IPS-15b (cell line): ENCODE results near the gene DEPP1.
"Not testable (repeated sequence)": the region's sequence is repeated elsewhere in the genome, so short reads cannot be mapped to it uniquely, and the experiment has no call there.

ENCODE experiments used
- H3K27me3 ChIP-seq: one replicate; pipeline ENCODE4 v1.6.1; 2013; ENCODE audit warnings: low read length; ENCODE audit not compliant: control insufficient read depth, insufficient read depth
- H3K36me3 ChIP-seq: one replicate; pipeline ENCODE4 v1.6.1; 2013; ENCODE audit warnings: low read length; ENCODE audit not compliant: control insufficient read depth, insufficient read depth
- H3K4me1 ChIP-seq: one replicate; pipeline ENCODE4 v1.6.1; 2013; ENCODE audit warnings: mild to moderate bottlenecking, low read length; ENCODE audit not compliant: control insufficient read depth, insufficient read depth
- H3K4me3 ChIP-seq: one replicate; pipeline ENCODE4 v1.5.1; 2013; ENCODE audit warnings: low read depth, low read length
- H3K9ac ChIP-seq: one replicate; pipeline ENCODE4 v1.6.1; 2013; ENCODE audit warnings: low read depth, mild to moderate bottlenecking, low read length
- H3K9me3 ChIP-seq: one replicate; pipeline ENCODE4 v1.6.1; 2013; ENCODE audit warnings: mild to moderate bottlenecking, low read length; ENCODE audit not compliant: control insufficient read depth, insufficient read depth

The DEPP1 gene

GRCh38 chr10:44978570-44979280 lies at the start of gene DEPP1:
TSS of gene DEPP1 (minus strand) at chr10:44978809. CDS start at chr10:44978030, 779 bp downstream.
- Histone ChIP-seq H3K27me3 (no peaks in the 10 kb centered on the region), H3K9ac (peak within 1 kb of the TSS; percentile 2), H3K4me1 (peaks cover 50% of the 10 kb centered on the region), H3K4me3 (peak within 1 kb of the TSS; percentile 26), H3K9me3 (no peaks in the 10 kb centered on the region), H3K36me3 (no peaks in the 10 kb centered on the region)

- H3K4me1 ChIP-seq = no peaks in the 10 kb centered on the region
- H3K4me3 ChIP-seq = no peak overlapping the region
These were observed 44.8 kb upstream of the DEPP1 start for GRCh38 chr10:45023426-45023825.

GRCh38 chr10:45015590-45015989 lies 37.0 kb upstream of the DEPP1 start:
- Histone ChIP-seq H3K9me3 (peaks cover 8% of the 10 kb centered on the region), H3K9ac (no peak overlapping the region), H3K27me3 (no peaks in the 10 kb centered on the region), H3K4me3 (no peak overlapping the region), H3K36me3 (no peaks in the 10 kb centered on the region), H3K4me1 (no peaks in the 10 kb centered on the region)

More at GRCh38 chr10:45023426-45023825, 44.8 kb upstream of the DEPP1 start:
- Histone ChIP-seq H3K36me3 (no peaks in the 10 kb centered on the region), H3K9ac (no peak overlapping the region), H3K27me3 (no peaks in the 10 kb centered on the region), H3K9me3 (no peaks in the 10 kb centered on the region)

- not testable (repeated sequence) for H3K4me1 ChIP-seq, H3K9ac ChIP-seq, H3K9me3 ChIP-seq, H3K4me3 ChIP-seq, H3K36me3 ChIP-seq, H3K27me3 ChIP-seq
These were observed 35.9 kb upstream of the DEPP1 start for GRCh38 chr10:45014557-45014956.

- Histone ChIP-seq H3K4me3 (no peak overlapping the region), H3K9ac (no peak overlapping the region), H3K36me3 (no peaks in the 10 kb centered on the region), H3K27me3 (no peaks in the 10 kb centered on the region), H3K4me1 (no peaks in the 10 kb centered on the region), H3K9me3 (no peaks in the 10 kb centered on the region)
These were observed 30.0 kb upstream of the DEPP1 start for GRCh38 chr10:45008524-45009161.

- H3K9ac ChIP-seq = no peak overlapping the region
- no peaks in the 10 kb centered on the region for H3K9me3 ChIP-seq
- no peaks in the 10 kb centered on the region for H3K36me3 ChIP-seq
- no peak overlapping the region for H3K4me3 ChIP-seq
- H3K27me3 ChIP-seq = no peaks in the 10 kb centered on the region
- peaks cover 4% of the 10 kb centered on the region for H3K4me1 ChIP-seq
These were observed 27.8 kb upstream of the DEPP1 start for GRCh38 chr10:45006276-45007030.

GRCh38 chr10:45005284-45005683 lies 26.7 kb upstream of the DEPP1 start:
- Histone ChIP-seq H3K36me3 (no peaks in the 10 kb centered on the region), H3K4me3 (no peak overlapping the region), H3K27me3 (no peaks in the 10 kb centered on the region), H3K9me3 (no peaks in the 10 kb centered on the region), H3K9ac (no peak overlapping the region), H3K4me1 (peaks cover 6% of the 10 kb centered on the region)

- H3K9ac ChIP-seq = no peak overlapping the region
These were observed 26.1 kb upstream of the DEPP1 start for GRCh38 chr10:45004661-45005060.

GRCh38 chr10:45003432-45004000 lies 24.9 kb upstream of the DEPP1 start:
- no peaks in the 10 kb centered on the region for H3K27me3 ChIP-seq
- no peak overlapping the region for H3K4me3 ChIP-seq
- peaks cover 12% of the 10 kb centered on the region for H3K4me1 ChIP-seq
- no peaks in the 10 kb centered on the region for H3K36me3 ChIP-seq
- H3K9me3 ChIP-seq = no peaks in the 10 kb centered on the region
- H3K9ac ChIP-seq = no peak overlapping the region

More at GRCh38 chr10:45004661-45005060, 26.1 kb upstream of the DEPP1 start:
- H3K27me3 ChIP-seq = no peaks in the 10 kb centered on the region
- peaks cover 12% of the 10 kb centered on the region for H3K4me1 ChIP-seq
- no peaks in the 10 kb centered on the region for H3K36me3 ChIP-seq
- no peak overlapping the region for H3K4me3 ChIP-seq
- H3K9me3 ChIP-seq = no peaks in the 10 kb centered on the region

GRCh38 chr10:45001381-45002148 lies 23.0 kb upstream of the DEPP1 start:
- H3K4me3 ChIP-seq = peak overlapping the region; percentile 77
- H3K36me3 ChIP-seq = no peaks in the 10 kb centered on the region
- H3K9ac ChIP-seq = no peak overlapping the region
- H3K9me3 ChIP-seq = no peaks in the 10 kb centered on the region
- H3K27me3 ChIP-seq = no peaks in the 10 kb centered on the region
- H3K4me1 ChIP-seq = peaks cover 14% of the 10 kb centered on the region

GRCh38 chr10:45000752-45001380 lies 22.3 kb upstream of the DEPP1 start, which contains the start of gene ZNF22:
TSS of gene ZNF22 (plus strand) at chr10:45000923. CDS start at chr10:45003369, 2,446 bp downstream.
- Histone ChIP-seq H3K27me3 (no peaks in the 10 kb centered on the region), H3K9ac (peak within 1 kb of the TSS; percentile 51), H3K36me3 (no peaks in the 10 kb centered on the region), H3K9me3 (no peaks in the 10 kb centered on the region), H3K4me3 (peak within 1 kb of the TSS; percentile 77), H3K4me1 (peaks cover 14% of the 10 kb centered on the region)
